GM15510 (cell line): ENCODE data around the gene SLC16A7.

Experiments used
- POLR2A ChIP-seq: IDR thresholded peaks from 3 replicates; pipeline ENCODE4 v1.6.1; 2011; ENCODE audit warnings: borderline replicate concordance; ENCODE audit not compliant: insufficient read length; ENCODE audit errors: extremely low read depth

The SLC16A7 gene

GRCh38 chr12:59603754-59604153 is 7.9 kb downstream of the SLC16A7 start:
- TF ChIP-seq POLR2A: no peak

DNA sequence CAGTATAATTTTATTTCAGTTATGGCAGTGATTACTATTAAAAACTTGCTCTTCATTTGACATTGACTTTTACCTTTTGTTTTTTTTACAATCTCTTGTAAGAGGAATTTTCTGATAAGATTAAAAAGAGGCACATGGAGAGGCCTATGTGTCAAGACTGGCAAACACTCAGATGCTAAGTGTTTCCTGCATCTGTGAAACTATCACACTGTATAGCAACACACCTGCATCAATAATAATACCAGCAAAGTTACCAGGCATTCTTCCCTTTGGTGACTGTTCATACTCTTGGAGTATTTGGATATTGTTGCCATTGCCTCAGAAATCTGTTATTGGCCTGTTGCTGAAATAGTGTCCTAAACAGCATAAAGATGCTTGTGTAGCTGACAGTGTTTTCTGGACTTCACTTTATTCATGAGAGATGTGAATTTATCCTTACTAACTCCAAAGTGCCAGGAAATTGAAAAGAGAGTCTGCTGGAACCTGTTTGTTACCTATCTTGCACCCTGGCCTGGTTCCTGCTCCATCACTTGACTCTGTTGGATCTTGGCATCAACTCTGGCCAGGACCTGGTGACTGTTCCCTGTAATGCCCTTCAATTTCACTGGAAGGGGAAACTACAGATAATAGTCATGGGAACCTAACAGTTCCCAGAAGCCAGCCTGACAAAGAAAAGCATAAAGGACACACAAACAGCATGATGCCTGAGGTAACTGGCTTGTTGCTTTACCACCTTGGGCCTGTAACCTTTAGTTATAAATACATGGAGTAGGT is 19.8 kb downstream of the SLC16A7 start:
- no peak for TF ChIP-seq POLR2A

GRCh38 chr12:59619461-59620240 is 23.8 kb downstream of the SLC16A7 start:
- no peak for TF ChIP-seq POLR2A

GRCh38 chr12:59620326-59620725 is 24.5 kb downstream of the SLC16A7 start:
- TF ChIP-seq POLR2A: no peak

DNA sequence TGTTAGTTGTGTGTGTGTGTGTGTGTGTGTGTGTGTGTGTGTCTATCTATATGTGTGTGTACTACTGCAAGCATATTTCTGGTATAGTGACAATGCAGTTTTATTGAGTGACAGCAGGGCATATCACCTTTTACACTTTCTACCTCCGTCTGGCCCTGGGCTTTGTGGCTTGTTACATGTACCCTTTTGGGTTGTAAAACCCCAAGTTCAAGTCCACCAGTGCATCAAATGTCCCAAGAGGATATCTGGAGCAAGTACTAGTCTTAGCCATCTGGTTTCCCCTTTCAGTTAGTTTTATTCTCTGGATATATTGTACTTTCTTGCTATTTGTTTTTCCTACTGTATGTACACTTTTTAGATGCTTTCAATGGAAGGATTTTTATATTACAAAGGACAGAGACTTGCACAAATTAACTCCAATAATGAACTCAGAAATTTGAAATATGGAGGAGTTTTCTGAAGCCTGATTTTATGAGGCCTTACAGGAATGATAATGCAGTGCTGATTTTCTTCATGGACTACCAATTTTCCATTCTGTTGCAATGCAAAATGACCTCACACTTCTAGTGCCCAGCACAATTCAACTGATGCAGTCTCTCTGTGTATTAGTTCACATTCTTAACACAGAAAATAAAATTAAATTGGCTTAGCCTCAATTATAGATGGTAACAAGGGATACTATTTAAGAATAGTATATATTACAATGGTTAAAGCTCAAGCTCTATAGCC is 29.1 kb downstream of the SLC16A7 start:
- no peak for TF ChIP-seq POLR2A

- TF ChIP-seq POLR2A: no peak
Measured at GRCh38 chr12:59626382-59626781, 30.6 kb downstream of the SLC16A7 start.

- TF ChIP-seq POLR2A: no peak
Measured at GRCh38 chr12:59627582-59627981, 31.8 kb downstream of the SLC16A7 start.

- TF ChIP-seq POLR2A: no peak
Measured at GRCh38 chr12:59629890-59630289, 34.1 kb downstream of the SLC16A7 start.

DNA sequence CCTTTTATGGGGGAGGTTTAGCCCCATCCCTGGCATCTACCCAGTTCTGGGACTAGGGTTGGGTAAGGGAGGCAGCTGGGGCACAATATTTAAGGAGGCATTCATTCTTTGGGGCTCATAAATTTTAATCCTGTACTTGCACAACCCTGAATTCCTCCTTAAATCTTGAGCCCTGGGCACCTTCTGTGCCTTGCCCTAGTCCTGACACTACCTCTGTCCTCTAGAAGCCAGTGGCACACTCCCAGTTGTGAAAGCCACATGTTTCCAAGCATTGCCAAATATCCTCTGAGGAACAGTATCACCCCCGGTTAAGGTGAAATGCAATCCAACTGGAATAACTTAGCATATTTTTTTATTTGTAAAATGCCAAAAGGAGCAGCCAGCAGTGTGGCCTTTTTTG is 36.6 kb downstream of the SLC16A7 start:
- no peak for TF ChIP-seq POLR2A

DNA sequence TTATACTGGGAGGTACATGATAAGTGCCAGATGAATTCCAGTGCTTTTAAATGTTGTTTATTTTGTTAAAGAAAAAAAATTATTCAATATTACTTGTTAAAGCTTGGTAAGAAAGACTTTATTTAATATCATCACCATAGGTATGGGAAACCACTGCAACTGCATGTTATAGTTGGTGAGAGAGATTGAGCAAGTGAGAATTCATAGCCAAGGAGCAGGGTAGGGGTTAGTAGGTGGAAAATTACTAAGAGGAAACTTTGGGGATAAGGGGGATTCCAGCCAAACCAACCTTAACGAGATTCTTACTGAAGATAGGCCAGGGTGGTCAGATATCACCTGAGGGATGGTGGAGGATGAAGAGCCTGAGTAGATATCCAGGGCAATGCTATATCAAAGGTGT is 38.4 kb downstream of the SLC16A7 start:
- no peak for TF ChIP-seq POLR2A

GRCh38 chr12:59636945-59637691 is 41.3 kb downstream of the SLC16A7 start:
- TF ChIP-seq POLR2A: no peak

DNA sequence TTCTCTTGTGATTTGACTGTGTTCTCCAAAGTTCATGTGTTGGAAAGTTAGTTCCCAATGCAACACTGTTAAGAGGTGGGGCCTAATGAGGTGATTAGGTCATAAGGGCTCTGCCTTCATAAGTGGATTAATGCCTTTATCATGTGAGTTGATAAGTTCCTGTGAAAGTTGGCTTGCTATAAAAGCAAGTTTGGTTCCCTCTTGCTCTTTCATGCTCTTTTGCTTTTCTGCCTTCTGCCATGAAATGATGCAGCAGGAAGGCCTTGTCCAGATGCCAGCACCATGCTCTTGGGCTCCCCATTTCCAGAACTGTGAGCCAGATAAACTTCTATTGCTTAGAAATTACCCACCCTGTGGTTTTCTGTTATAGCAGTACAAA is 41.9 kb downstream of the SLC16A7 start:
- TF ChIP-seq POLR2A: no peak

- no peak for TF ChIP-seq POLR2A
Measured at GRCh38 chr12:59643550-59643949, 47.7 kb downstream of the SLC16A7 start.

DNA sequence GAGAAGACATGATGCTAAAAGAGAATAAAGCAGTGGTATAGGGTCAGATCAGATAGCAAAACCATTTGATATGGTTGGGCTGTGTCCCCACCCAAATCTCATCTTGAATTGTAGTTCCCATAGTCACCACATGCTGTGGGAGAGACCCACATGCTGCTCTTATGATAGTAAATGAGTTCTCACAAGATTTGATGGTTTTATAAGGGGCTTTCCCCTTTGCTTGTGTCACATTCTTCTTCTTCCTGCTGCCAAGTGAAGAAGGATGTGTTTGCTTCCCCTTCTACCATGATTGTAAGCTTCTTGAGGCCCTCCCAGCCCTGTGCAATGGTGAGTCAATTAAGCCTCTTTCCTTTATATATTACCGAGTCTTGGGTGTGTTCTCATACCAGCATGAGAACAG is 49.4 kb downstream of the SLC16A7 start:
- no peak for TF ChIP-seq POLR2A

GRCh38 chr12:59646636-59647035 is 50.8 kb downstream of the SLC16A7 start:
- no peak for TF ChIP-seq POLR2A
